K562 (cell line): Measurements from ENCODE around the gene GLIPR2. TPM values are rescaled to one million over a fixed set of nuclear protein-coding genes. Genes with fewer than 3 reads are reported as not detected.

Source experiments
- ATAC-seq: fragments of 200-7000 bp; cut with Tn5 transposase; 3 replicates; pipeline ENCODE4 v1.9.1; 2020; ENCODE audit warnings: moderate library complexity
- BruUV-seq: library from RNA; stranded (reverse); fragments of 400-500 nt; replicated peaks from 2 replicates; lab custom pipeline; 2021; lab: Mats Ljungman, UMichigan
- CTCF ChIA-PET: fragments of 300-600 bp; formaldehyde crosslinking; extraction: SDS; loops from one replicate; lab custom pipeline; 2021; ENCODE audit warnings: low intra/inter-chr PET ratio; lab: Yijun Ruan, JAX
- POLR2A ChIA-PET: fragments of 300-600, 350-650 bp; sonication (Branson Sonifier 250); formaldehyde crosslinking; extraction: SDS; loops from one replicate; lab custom pipeline; 2021; ENCODE audit warnings: antibody characterized with exemption, inconsistent platforms; lab: Yijun Ruan, JAX
- DNase-seq, 4 experiments: peaks; one replicate each; pipeline versions ENCODE4 v3.0.0 to v3.0.0-alpha.2; 2011 to 2018; ENCODE audit warnings: low spot score in 3 of 4, mixed read lengths in 3 of 4; ENCODE audit errors: extremely low read depth in 1 of 4
- FAIRE-seq: peaks from 2 replicates; lab custom pipeline; 2011; peaks lifted over from hg19 to GRCh38; lab: Jason Lieb, UNC
- H2AFZ ChIP-seq: 2 replicates; pipeline ENCODE4 v1.6.0; 2011; ENCODE audit warnings: low read depth, low read length, control low read depth, inconsistent platforms
- H3K27ac ChIP-seq: fragments of 200-600 bp; 3 replicates; pipeline ENCODE4 v1.8.0; 2011; ENCODE audit warnings: low read depth, mild to moderate bottlenecking, control low read depth, inconsistent platforms, low read length, moderate library complexity, mixed read lengths; ENCODE audit errors: extremely low read depth
- H3K27me3 ChIP-seq, 2 experiments: fragments of 300-600 bp in 1 of 2; 2 replicates in 1 of 2; 3 replicates in 1 of 2; pipeline versions ENCODE4 v1.6.0 to v1.8.0; 2011; ENCODE audit warnings: inconsistent platforms in 2 of 2, low read length in 2 of 2, mild to moderate bottlenecking in 1 of 2, mixed read lengths in 1 of 2, moderate library complexity in 1 of 2; ENCODE audit not compliant: control insufficient read depth in 2 of 2, insufficient read depth in 2 of 2
- H3K36me3 ChIP-seq: fragments of 300-600 bp; 3 replicates; pipeline ENCODE4 v1.8.0; 2011; ENCODE audit warnings: mild to moderate bottlenecking, low read length, inconsistent platforms; ENCODE audit not compliant: control insufficient read depth, insufficient read depth
- H3K4me1 ChIP-seq, 2 experiments: fragments of 200-600 bp in 1 of 2; replicated peaks in 1 of 2; 2 replicates in 1 of 2; 3 replicates in 1 of 2; pipeline versions ENCODE4 v1.5.1 to v1.8.0; 2011; ENCODE audit warnings: inconsistent platforms in 2 of 2, low read length in 2 of 2, mild to moderate bottlenecking in 1 of 2, mixed read lengths in 1 of 2, moderate library complexity in 1 of 2; ENCODE audit not compliant: control insufficient read depth in 2 of 2, insufficient read depth in 2 of 2
- H3K4me2 ChIP-seq: 2 replicates; pipeline ENCODE4 v1.6.1; 2011; ENCODE audit warnings: low read length, control low read depth, inconsistent platforms, mixed read lengths; ENCODE audit not compliant: insufficient read depth
- H3K4me3 ChIP-seq: fragments of 200-600 bp; sonication (generic), shearing (Covaris generic); 2 replicates; pipeline ENCODE4 v1.5.1; 2016; ENCODE audit warnings: control low read depth, inconsistent platforms
- H3K79me2 ChIP-seq: fragments of 200-600 bp; 3 replicates; pipeline ENCODE4 v1.8.0; 2011; ENCODE audit warnings: low read length, inconsistent platforms; ENCODE audit not compliant: control insufficient read depth, insufficient read depth
- H3K9ac ChIP-seq, 2 experiments: 2 replicates each; pipeline versions ENCODE4 v1.6.0 to v1.6.1; 2011; ENCODE audit warnings: low read depth in 2 of 2, low read length in 2 of 2, control low read depth in 1 of 2, inconsistent platforms in 1 of 2, mild to moderate bottlenecking in 1 of 2, mixed read lengths in 1 of 2; ENCODE audit not compliant: insufficient read depth in 1 of 2
- H3K9me1 ChIP-seq: one replicate; pipeline ENCODE4 v1.6.0; 2011; ENCODE audit warnings: inconsistent platforms, mild to moderate bottlenecking, low read length, moderate library complexity; ENCODE audit not compliant: control insufficient read depth, insufficient read depth
- H3K9me3 ChIP-seq: replicated peaks from 2 replicates; pipeline ENCODE4 v1.5.1; 2011; ENCODE audit warnings: low read depth, low read length, inconsistent platforms; ENCODE audit not compliant: control insufficient read depth, insufficient read depth
- H4K20me1 ChIP-seq: replicated peaks from 2 replicates; pipeline ENCODE4 v1.6.1; 2011; ENCODE audit warnings: low read length, inconsistent platforms, mixed read lengths; ENCODE audit not compliant: control insufficient read depth, insufficient read depth
- KDM5B ChIP-seq: fragments of 200-600 bp; sonication (generic); IDR thresholded peaks from 2 replicates; pipeline ENCODE4 v1.6.1; 2012; ENCODE audit warnings: low read depth, mild to moderate bottlenecking, moderate library complexity, low read length, control low read depth, inconsistent platforms; ENCODE audit not compliant: insufficient replicate concordance
- SMAD1 ChIP-seq: fragments of 150-350 bp; IDR thresholded peaks from 2 replicates; pipeline ENCODE4 v1.6.1; 2014; ENCODE audit warnings: low read length, low read depth; ENCODE audit not compliant: partially characterized antibody
- SMARCB1 ChIP-seq: IDR thresholded peaks from 2 replicates; pipeline ENCODE4 v1.6.1; 2011; ENCODE audit warnings: improper control_type of control experiment, low read depth; ENCODE audit not compliant: insufficient read length
- SUPT5H ChIP-seq: fragments of 450-650 bp; IDR thresholded peaks from 2 replicates; pipeline ENCODE4 v1.6.1; 2016
- TFAP4 ChIP-seq: sonication (generic); formaldehyde crosslinking; IDR thresholded peaks from 2 replicates; pipeline ENCODE4 v1.8.0; 2022; ENCODE audit warnings: missing genetic modification reagents, mild to moderate bottlenecking, moderate library complexity, borderline replicate concordance
- WGBS: fragments of 100-300 bp; shearing (Covaris generic); methylation state at CpG from one replicate; pipeline ENCODE4 v1.1.6; 2016; ENCODE audit warnings: low coverage, mixed read lengths; ENCODE audit not compliant: insufficient coverage; ENCODE audit errors: missing lambda C conversion rate; 5-methylcytosine and 5-hydroxymethylcytosine counted together
- in situ Hi-C: fragments of 300-500 bp; cut with MboI; formaldehyde crosslinking; loops from 4 replicates; pipeline ENCODE4 v1.15.0; 2018; ENCODE audit warnings: inconsistent platforms, mixed read lengths
- intact Hi-C: fragments of 100-400 bp; cut with micrococcal nuclease; formaldehyde crosslinking; loops from 2 replicates; pipeline ENCODE4 v1.14.2; 2022
- polyA plus RNA-seq, 8 experiments: library from polyadenylated mRNA; depleted of rRNA in 4 of 8; stranded (reverse) in 5 of 8; unstranded in 3 of 8; fragments of >200 nt; fragmentation: Nextera tagmentation in 2 of 8; fragmentation: Illumina TruSeq in 1 of 8; extraction: Ambion mirVana in 2 of 8; extraction: Trizol in 1 of 8; gene quantifications; 2 replicates each; pipeline versions ENCODE4 v1.2.1 to v1.2.3, GENCODE V29; 2011 to 2014; ENCODE audit warnings: inconsistent platforms in 1 of 8, missing spikeins in 1 of 8
- total RNA-seq, 7 experiments: library from RNA; depleted of rRNA in 6 of 7; stranded (reverse); fragments of >200 nt in 6 of 7; fragmentation: Illumina TruSeq in 2 of 7; extraction: Trizol in 2 of 7; gene quantifications; 2 replicates each; pipeline versions ENCODE4 v1.2.1 to v1.2.3, GENCODE V29; 2011 to 2021; ENCODE audit warnings: low replicate concordance in 1 of 7

The GLIPR2 gene
- total and polyA plus RNA-seq, 9 of the 15 experiments (the other 6 are each of a cell fraction or from before 2014, with no cell fraction given) = 1.4 to 8.8 (median 2.9) TPM

GRCh38 chr9:36137392-36138004 is 965 bp downstream of the GLIPR2 start:
- no peaks in the 10 kb centered on the region; the same call in 1 of the 2 replicates for H4K20me1 ChIP-seq
- CTCF ChIA-PET = no interaction called here
- TF ChIP-seq SMARCB1 (no peak), KDM5B (no peak), SMAD1 (no peak), SUPT5H (no peak), TFAP4 (CRISPR knock-in tag) (0 out of 2 replicates have a peak, but pooled peaks have one; percentile 15)
- in situ Hi-C loops (no loop called here), intact Hi-C loops (no loop called here)
- WGBS = 62% methylated on average over 7 of the region's 12 CpGs
- peak overlapping the region; percentile 84; the same call in 1 of the 2 replicates for H2AFZ ChIP-seq
- no peaks in the 10 kb centered on the region for H3K27me3 ChIP-seq
- H3K9me3 ChIP-seq = no peaks in the 10 kb centered on the region
- H3K4me1 ChIP-seq = peaks cover 14 to 41% of the 10 kb centered on the region in 2 experiments; a peak in 4 of 5 replicates
- H3K27ac ChIP-seq = no peak overlapping the region
- peak overlapping the region; percentile 55 for H3K4me3 ChIP-seq
- BruUV-seq = no TSS peak
- ATAC-seq = no peak
- no peak for DNase-seq
- no peaks in the 10 kb centered on the region for H3K36me3 ChIP-seq
- peak overlapping the region; percentile 61 to 89; a peak in 3 of 4 replicates for H3K9ac ChIP-seq
- H3K9me1 ChIP-seq = no peaks in the 10 kb centered on the region
- POLR2A ChIA-PET = interaction anchor here (0.6 to 1.8 kb wide), 3 partner anchors 12 to 417 kb away, joined by 3 to 5 read pairs (median 3); no protein-coding TSS in a partner anchor
- H3K4me2 ChIP-seq = peak overlapping the region; percentile 57
- peaks cover 4% of the 10 kb centered on the region; the same call in 1 of the 3 replicates for H3K79me2 ChIP-seq
- FAIRE-seq = no peak
